Measurements from ENCODE around the gene CHST13. TPM values are rescaled to one million over a fixed set of nuclear protein-coding genes. Genes with fewer than 3 reads are reported as not detected.
A peak's percentile ranks its signal among the peaks of the same experiment; 100 is the strongest.

CHST13 gene
- total RNA-seq, 4 donors from 2014 or later = 2.8 to 2.9 TPM; not detected in 2

- no peak for DNase-seq
- Histone ChIP-seq H3K4me3 (no peak overlapping the region), H3K36me3 (no peaks in the 10 kb centered on the region), H3K9me3 (no peaks in the 10 kb centered on the region), H3K4me1 (no peaks in the 10 kb centered on the region), H3K27me3 (no peaks in the 10 kb centered on the region), H3K27ac (no peak overlapping the region)
- no peak for TF ChIP-seq CTCF (IDR thresholded peaks at IDR 0.05)
- TF ChIP-seq POLR2A (IDR thresholded peaks at IDR 0.05) = no peak
Measured at GRCh38 chr3:126516936-126517290, 7.0 kb upstream of the CHST13 start.

GRCh38 chr3:126517291-126517951 is 6.5 kb upstream of the CHST13 start, which contains the start of gene UROC1:
Gene UROC1 (minus strand): TSS chr3:126517773. CDS start chr3:126517719, 54 bp downstream.
- peak in 1 of 3 donors; percentile 38 for DNase-seq
- TF ChIP-seq POLR2A (IDR thresholded peaks at IDR 0.05) (no peak), CTCF (IDR thresholded peaks at IDR 0.05) (no peak)
- Histone ChIP-seq H3K36me3 (no peaks in the 10 kb centered on the region), H3K27ac (no peak within 1 kb of the TSS), H3K27me3 (no peaks in the 10 kb centered on the region), H3K4me3 (no peak within 1 kb of the TSS), H3K4me1 (no peaks in the 10 kb centered on the region), H3K9me3 (no peaks in the 10 kb centered on the region)

DNA sequence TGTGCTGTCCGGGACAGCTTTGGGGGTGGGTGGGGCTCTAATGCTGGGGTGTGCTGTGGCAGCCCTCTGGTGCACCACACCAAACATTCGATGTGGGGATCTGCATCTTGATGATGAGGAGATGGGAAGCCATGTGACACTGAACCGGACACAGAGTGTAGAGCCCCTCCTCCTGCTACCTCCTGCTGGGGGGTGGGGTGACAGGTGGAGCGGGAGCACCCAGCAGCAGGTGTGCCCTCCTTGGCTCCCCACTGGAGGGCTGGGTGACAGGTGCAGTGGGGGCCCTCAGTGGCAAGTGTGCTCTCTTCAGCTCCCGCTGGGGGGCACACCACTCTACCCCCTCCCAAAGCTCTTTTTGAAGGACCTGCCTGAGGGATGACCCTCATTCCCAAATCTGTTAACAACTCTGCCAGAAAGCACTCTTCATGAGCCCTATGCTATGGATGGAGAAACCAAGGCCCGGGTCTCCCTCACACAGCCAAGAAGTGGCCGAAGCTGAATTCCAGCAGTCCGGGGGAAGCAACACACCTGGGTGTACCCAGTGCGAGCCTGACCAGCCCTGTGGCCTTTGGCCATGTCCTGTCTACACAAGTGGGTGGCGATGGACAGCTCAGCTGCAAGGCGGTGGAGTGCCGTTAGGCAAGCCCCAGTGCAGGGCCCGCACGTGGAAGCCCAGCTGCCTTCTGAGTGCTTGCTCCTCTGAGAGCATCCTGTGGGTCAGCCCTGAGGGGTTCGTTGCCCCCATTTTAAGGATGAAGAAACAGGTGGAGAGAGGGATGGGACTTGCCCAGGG is 5.8 kb upstream of the CHST13 start:
- no peaks in the 10 kb centered on the region for H3K9me3 ChIP-seq
- no peaks in the 10 kb centered on the region for H3K27me3 ChIP-seq
- DNase-seq = peak in 1 of 3 donors; percentile 38
- no peaks in the 10 kb centered on the region for H3K36me3 ChIP-seq
- no peak overlapping the region for H3K27ac ChIP-seq
- H3K4me1 ChIP-seq = peaks cover 0 to under 1% (median 0%) of the 10 kb centered on the region in 4 donors
- TF ChIP-seq POLR2A (IDR thresholded peaks at IDR 0.05) (no peak), CTCF (IDR thresholded peaks at IDR 0.05) (no peak)
- H3K4me3 ChIP-seq = no peak overlapping the region

DNA sequence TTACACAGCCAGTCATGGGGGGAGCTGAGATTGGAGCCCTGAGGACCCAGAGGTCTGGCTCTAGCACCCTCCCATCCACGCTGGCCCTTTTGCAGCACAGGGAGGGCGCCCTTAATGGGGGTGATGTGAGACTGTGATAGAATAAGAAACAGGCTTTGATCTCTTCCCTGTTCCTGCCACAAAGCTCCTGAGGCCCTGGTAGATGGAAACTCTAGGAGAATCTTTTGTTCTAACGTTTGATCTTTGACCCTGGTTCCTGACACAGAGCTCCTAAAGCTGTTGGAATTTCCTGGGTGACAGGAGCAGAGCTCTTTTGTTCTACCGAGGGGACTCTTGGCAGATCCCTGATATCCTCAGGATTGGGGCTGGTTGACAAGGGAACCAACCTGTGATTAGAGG is 5.2 kb upstream of the CHST13 start:
- Histone ChIP-seq H3K27me3 (no peaks in the 10 kb centered on the region), H3K36me3 (no peaks in the 10 kb centered on the region), H3K27ac (no peak overlapping the region), H3K4me3 (no peak overlapping the region), H3K4me1 (peaks cover 0 to 6% (median 0%) of the 10 kb centered on the region in 4 donors), H3K9me3 (no peaks in the 10 kb centered on the region)
- no peak for TF ChIP-seq POLR2A (IDR thresholded peaks at IDR 0.05)
- TF ChIP-seq CTCF (IDR thresholded peaks at IDR 0.05) = no peak
- DNase-seq = no peak

- Histone ChIP-seq H3K27ac (no peak overlapping the region), H3K4me1 (peaks cover 0 to 17% (median 3%) of the 10 kb centered on the region in 4 donors), H3K9me3 (no peaks in the 10 kb centered on the region), H3K36me3 (no peaks in the 10 kb centered on the region), H3K4me3 (no peak overlapping the region), H3K27me3 (no peaks in the 10 kb centered on the region)
- TF ChIP-seq CTCF (IDR thresholded peaks at IDR 0.05) (no peak), POLR2A (IDR thresholded peaks at IDR 0.05) (no peak)
- DNase-seq = peak in 1 of 3 donors; percentile 21
Measured at GRCh38 chr3:126519506-126520455, 4.2 kb upstream of the CHST13 start.

Data from Peyer's patch (tissue), 4 donors.